Stimulated activated CD8-positive, alpha-beta memory T cell treated with anti-CD3 and anti-CD28 coated beads, Interleukin-7, amount 100 ng/mL, for 4 hours (primary cell): ENCODE results near the gene CNTN5.

ENCODE experiments used
- DNase-seq, 2 donors: peaks; one replicate each; pipeline ENCODE4 v3.0.0-alpha.2; 2020; ENCODE audit warnings: low read depth in 2 of 2

Gene CNTN5

GRCh38 chr11:99614352-99614751 is 593.6 kb downstream of the CNTN5 start:
- no peak for DNase-seq

DNA sequence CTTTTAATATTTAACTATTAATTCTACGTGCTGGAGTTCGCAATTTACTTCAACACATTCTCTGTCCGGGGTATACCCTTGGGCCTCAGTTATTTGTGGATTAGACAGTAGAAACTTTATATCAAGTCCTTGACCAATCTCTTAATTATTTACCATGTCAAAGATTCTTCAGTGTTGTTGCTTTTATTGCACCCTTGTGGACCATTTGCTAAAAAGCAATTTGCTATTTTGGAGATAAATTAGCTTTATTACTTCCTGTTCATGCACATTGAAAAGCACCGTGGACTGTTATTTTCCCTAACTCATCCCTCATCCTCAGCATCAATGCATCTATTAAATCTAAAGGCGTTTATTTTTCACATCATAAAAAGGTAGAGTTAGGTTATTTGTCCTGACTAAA is 609.9 kb downstream of the CNTN5 start:
- DNase-seq, result no peak

- DNase-seq, result no peak
Observed at GRCh38 chr11:99631618-99632017, 610.9 kb downstream of the CNTN5 start.

DNA sequence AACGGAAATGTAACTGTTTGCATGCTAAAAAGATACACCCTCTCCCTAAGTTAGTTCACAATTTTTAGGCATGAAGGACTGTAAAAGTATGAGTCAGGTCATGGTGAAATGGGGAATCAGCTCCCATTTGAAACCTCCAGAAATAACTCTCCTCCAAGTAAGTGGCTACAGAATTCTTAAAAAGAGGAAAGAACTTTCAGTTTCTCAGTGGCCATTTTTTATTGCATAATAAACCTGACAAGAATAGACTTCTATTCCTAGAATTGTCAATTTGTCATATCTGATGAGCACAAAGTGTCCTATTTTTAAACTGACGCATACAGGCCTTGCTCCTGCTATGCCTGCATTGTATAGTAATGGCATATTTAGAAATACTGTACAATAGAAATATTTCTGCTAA is 612.2 kb downstream of the CNTN5 start:
- DNase-seq, result no peak

DNA sequence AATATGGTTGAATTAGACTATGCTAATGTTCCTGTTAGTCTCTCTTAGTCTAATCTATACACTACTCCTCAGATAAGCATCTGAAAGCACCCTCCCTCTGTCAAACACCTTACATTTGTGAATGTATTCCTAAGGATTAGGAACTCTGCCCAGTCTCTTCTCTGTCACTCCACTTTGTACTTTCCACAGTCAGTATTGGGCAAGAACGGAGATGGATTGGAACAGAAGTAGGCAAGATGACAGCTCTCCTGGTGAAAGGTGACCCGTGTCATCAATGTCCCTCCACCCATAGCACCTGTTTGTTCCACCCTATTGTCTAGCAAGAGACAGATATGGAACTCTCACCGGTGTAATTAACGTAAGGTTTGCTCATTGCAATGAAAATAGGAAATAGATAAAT is 613.8 kb downstream of the CNTN5 start:
- no peak for DNase-seq

DNA sequence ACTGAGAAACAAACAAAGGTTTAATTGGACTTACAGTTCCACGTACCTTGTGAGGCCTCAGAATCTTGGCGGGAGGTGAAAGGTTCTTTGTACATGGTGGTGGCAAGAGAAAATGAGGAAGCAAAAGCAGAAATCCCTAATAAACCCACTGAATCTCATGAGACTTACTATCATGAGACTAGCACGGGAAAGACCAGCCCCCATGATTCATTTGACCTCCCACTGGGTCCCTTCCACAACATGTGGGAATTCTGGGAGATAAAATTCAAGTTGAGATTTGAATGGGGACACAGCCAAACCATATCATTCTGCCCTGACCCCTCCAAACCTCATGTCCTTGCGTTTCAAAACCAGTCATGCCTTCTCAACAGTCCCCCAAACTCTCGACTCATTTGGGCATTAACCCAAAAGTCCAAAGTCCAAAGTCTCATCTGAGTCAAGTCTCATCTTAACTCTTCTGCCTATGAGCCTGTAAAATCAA is 617.4 kb downstream of the CNTN5 start:
- DNase-seq, result no peak

DNA sequence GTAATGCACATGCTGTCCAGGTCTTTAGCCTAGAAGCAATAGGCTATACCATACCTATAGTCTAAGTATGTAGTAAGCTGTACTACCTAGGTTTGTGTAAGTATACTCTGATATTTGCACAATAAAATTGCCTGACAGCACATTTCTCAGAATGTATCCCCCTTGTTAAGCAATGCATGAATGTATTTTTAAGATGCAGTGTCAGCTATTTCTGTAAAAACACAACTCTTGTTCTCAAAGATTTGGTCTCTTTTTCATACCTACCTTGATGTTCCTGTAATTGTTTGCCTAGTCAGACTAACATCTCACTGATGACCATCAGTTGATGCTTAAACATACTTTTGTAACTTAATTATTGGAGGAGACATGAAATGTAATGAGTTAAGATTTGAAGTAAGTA is 619.9 kb downstream of the CNTN5 start:
- no peak for DNase-seq

- no peak for DNase-seq
Observed at GRCh38 chr11:99645934-99646333, 625.2 kb downstream of the CNTN5 start.

DNA sequence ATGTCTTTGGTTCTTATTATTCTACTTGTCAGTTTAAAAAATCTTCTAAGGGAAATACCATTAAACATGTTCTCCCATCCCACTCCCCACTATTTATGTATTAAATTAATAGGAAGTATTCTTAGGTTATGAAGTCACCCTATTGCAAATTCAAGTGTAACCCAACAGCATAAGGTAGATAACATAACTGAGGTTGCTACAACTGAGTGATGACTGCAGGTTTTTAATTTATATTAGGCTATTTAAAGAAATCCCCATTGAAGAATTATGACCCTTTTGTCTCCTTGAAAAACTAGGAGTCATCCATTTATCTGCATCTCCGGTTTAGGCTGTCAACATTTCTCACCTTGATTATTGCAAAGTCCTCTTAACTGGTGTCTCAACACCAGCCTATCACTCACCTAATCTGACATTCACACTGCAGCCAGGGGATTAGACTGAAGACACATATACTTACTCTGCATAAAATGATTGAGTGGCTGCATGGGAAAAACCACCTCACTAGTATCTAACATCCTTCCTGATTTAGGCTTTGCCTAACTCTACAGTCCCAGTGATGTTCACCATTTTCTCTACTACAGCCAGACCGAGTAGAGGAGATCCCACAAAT is 649.4 kb downstream of the CNTN5 start:
- no peak for DNase-seq

GRCh38 chr11:99671808-99672409 is 651.2 kb downstream of the CNTN5 start:
- no peak for DNase-seq

DNA sequence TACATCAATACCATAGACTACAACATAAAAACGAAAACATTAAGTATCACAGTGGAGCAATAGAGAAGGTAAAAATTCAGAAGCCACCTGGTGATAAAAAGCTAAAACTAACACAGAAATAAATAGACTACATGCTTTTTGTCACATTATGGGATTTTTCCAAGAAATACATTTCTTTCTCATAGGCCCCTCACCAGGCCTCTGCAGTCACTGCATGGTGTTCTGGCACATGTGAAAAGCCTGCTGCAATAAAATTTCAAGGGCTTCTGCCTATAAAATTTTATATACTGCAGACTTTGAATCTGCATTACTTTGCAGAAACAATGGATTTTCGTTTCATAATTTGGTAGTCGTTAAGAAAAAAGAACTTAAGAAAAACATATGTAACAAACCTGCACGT is 655.5 kb downstream of the CNTN5 start:
- DNase-seq, result no peak

DNA sequence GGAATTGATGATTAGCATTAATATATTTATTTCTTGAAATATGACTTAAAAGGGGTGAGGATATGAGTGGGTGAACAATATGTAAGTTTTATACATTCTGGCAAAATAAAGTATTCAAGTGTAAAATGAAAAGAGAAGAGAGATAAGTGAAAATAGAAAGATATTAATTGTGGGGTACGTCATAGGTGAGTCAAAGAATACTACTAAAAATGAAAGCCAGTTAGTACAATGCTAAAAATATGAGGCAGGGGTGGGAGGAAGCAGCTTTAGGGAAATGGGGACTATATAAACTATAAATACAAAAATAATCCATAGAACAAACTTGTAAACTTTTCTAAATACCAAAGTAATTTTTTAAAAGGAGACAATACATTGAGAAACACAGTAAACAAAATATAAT is 661.4 kb downstream of the CNTN5 start:
- no peak for DNase-seq

- DNase-seq, result no peak
Observed at GRCh38 chr11:99682646-99683045, 661.9 kb downstream of the CNTN5 start.

DNA sequence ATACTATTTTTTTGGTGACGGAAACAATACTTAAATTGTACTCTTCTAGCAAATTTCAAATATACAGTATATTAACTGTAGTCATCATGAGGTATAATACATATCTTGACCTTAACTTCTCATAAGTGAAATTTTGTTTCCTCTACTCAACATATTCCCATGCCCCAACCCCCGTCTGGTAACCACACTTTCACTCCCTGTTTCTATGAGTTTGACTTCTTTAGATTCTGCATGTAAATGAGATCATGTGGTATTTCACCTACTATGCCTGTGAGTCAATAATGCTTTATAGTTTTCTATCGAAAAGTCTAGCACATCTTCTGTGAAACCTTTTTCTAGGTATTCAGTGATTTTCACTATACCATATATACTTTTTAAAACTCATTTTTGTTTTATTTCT is 663.2 kb downstream of the CNTN5 start:
- DNase-seq, result no peak

DNA sequence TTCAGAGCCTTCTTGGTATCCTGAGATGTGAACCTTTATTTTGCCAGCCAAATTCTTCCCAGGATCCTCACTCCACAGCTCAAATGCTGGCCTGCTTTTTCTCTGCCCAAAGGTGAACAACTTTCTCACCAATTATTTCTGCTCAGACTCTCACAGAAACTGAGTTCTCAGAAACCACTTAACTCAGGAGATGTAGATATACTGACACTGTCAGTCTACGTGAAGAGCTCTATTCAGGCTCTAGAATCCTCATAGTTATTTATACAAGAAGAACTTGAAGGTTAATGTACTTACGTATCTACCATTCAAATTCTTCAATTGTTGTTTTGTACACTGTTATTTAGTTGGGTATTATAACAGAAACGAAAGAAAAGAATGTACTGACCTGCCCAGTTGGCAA is 666.1 kb downstream of the CNTN5 start:
- no peak for DNase-seq

GRCh38 chr11:99687320-99687719 is 666.6 kb downstream of the CNTN5 start:
- no peak for DNase-seq

GRCh38 chr11:99693941-99694492 is 673.3 kb downstream of the CNTN5 start:
- no peak for DNase-seq

DNA sequence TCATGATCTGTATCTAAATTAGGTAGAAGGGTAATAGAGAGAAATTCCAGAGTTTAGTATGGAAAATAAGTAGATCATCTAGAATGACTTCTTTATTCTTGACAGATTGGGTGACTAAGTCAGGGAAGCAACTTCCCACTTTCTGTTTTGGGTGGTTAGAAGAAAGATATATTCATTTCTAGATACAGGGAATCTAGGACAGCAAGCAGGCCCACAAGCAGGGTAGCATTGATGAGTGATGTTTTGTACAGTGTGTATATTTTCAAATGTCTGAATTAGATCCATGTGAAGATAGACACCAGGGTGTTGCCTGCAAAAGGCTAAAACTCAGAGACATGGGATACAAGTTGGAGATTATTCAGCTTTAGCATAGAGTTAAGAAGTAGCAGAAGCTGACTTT is 674.4 kb downstream of the CNTN5 start:
- no peak for DNase-seq

DNA sequence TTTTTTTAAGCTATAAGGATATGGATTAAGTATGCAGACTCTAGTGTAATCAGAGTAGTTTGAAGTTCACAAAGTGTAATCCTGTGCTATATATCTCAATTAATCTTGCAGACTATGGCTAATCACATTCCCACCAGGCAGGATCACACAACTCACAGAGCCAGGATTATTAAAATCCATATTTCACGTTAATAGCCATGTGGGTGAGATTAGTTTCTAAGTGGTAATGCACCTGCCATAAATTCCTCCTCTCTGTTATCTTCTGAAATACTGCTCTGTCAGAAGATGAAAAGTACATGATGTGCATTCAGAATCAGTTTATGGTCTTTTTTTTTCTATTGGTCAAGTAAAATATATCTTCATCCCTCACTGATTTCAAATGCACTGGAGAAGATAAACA is 686.1 kb downstream of the CNTN5 start:
- no peak for DNase-seq

DNA sequence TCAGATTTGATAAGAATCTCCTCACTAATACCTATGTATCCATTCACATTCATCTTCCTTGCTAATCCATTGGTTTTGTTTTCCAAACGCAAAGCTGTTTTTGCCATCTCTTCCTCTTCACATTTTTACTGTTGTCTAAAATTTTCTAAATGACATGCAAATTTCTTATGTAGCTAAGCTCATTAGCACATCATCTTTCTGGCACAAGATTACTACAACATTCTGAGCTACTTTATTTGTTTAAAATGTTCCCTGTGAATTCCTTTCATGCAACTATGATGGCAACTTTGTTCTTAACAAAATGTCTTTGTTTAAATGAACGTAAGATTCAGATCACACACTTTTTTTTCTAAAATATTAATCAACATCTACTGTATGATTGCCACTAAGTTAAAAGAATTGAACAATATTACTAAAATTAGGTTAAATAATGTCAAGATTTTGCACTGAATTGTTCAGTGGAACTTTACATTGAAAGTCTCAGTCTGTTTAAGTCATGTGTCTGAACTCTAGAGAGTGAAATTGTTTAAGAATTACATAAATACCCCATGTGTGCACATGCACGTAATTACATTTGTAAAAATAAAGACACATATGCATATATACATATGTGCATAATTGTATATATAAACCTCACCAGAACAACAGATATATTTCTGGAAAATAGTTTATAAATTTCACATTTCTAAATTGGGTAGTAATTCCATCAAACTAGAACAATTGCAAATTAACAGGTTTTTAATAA is 688.4 kb downstream of the CNTN5 start:
- DNase-seq, result no peak

DNA sequence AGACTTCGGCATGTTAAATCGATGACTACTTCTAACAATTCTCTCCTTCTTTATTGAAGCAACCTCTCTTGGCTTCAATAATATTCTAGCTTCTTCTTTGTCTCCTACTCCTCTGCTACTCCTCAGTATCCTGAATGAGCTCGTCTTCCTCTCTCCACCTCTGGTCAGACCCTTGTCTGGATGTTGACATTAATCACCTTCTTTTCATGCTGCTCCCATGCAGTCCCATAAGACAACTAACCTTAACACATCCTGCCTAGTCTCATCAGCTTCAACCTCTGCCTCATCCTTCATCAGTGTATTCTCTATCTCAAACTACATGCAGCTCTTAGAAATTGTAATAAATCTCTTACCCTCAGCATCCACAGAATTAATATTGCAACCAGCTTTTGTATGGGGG is 695.6 kb downstream of the CNTN5 start:
- DNase-seq, result no peak

DNA sequence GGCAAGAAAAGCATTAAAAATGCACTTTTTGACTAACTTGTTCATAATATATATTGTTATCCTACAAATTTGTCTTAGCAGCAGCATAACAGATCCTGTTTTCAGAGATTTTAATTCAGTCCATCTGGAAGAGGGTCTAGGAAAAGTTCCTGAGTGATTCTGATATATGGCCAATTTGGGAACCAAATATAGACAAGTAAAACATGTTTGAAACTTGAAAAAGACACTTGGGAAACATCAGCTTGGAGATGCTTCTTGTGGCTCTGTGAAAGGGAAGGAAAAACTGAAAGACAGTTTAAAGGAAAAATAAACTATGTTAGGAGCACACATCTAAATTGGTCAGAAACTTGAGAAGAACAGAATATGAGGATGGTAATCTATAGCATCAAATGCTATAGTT is 697.5 kb downstream of the CNTN5 start:
- no peak for DNase-seq
